K562 (cell line): ENCODE data around the gene MAP3K20. TPM values are rescaled to one million over a fixed set of nuclear protein-coding genes. Genes with fewer than 3 reads are reported as not detected.

Source experiments
- ATAC-seq: fragments of 200-7000 bp; cut with Tn5 transposase; 3 replicates; pipeline ENCODE4 v1.9.1; 2020; ENCODE audit warnings: moderate library complexity
- BruUV-seq: library from RNA; stranded (reverse); fragments of 400-500 nt; replicated peaks from 2 replicates; lab custom pipeline; 2021; lab: Mats Ljungman, UMichigan
- CTCF ChIA-PET: fragments of 300-600 bp; formaldehyde crosslinking; extraction: SDS; loops from one replicate; lab custom pipeline; 2021; ENCODE audit warnings: low intra/inter-chr PET ratio; lab: Yijun Ruan, JAX
- POLR2A ChIA-PET: fragments of 300-600, 350-650 bp; sonication (Branson Sonifier 250); formaldehyde crosslinking; extraction: SDS; loops from one replicate; lab custom pipeline; 2021; ENCODE audit warnings: antibody characterized with exemption, inconsistent platforms; lab: Yijun Ruan, JAX
- DNase-seq, 4 experiments: peaks; one replicate each; pipeline versions ENCODE4 v3.0.0 to v3.0.0-alpha.2; 2011 to 2018; ENCODE audit warnings: low spot score in 3 of 4, mixed read lengths in 3 of 4; ENCODE audit errors: extremely low read depth in 1 of 4
- FAIRE-seq: peaks from 2 replicates; lab custom pipeline; 2011; peaks lifted over from hg19 to GRCh38; lab: Jason Lieb, UNC
- H2AFZ ChIP-seq: 2 replicates; pipeline ENCODE4 v1.6.0; 2011; ENCODE audit warnings: low read depth, low read length, control low read depth, inconsistent platforms
- H3K27ac ChIP-seq: fragments of 200-600 bp; 3 replicates; pipeline ENCODE4 v1.8.0; 2011; ENCODE audit warnings: low read depth, mild to moderate bottlenecking, control low read depth, inconsistent platforms, low read length, moderate library complexity, mixed read lengths; ENCODE audit errors: extremely low read depth
- H3K27me3 ChIP-seq, 2 experiments: fragments of 300-600 bp in 1 of 2; 2 replicates in 1 of 2; 3 replicates in 1 of 2; pipeline versions ENCODE4 v1.6.0 to v1.8.0; 2011; ENCODE audit warnings: inconsistent platforms in 2 of 2, low read length in 2 of 2, mild to moderate bottlenecking in 1 of 2, mixed read lengths in 1 of 2, moderate library complexity in 1 of 2; ENCODE audit not compliant: control insufficient read depth in 2 of 2, insufficient read depth in 2 of 2
- H3K36me3 ChIP-seq: fragments of 300-600 bp; 3 replicates; pipeline ENCODE4 v1.8.0; 2011; ENCODE audit warnings: mild to moderate bottlenecking, low read length, inconsistent platforms; ENCODE audit not compliant: control insufficient read depth, insufficient read depth
- H3K4me1 ChIP-seq, 2 experiments: fragments of 200-600 bp in 1 of 2; replicated peaks in 1 of 2; 2 replicates in 1 of 2; 3 replicates in 1 of 2; pipeline versions ENCODE4 v1.5.1 to v1.8.0; 2011; ENCODE audit warnings: inconsistent platforms in 2 of 2, low read length in 2 of 2, mild to moderate bottlenecking in 1 of 2, mixed read lengths in 1 of 2, moderate library complexity in 1 of 2; ENCODE audit not compliant: control insufficient read depth in 2 of 2, insufficient read depth in 2 of 2
- H3K4me2 ChIP-seq: 2 replicates; pipeline ENCODE4 v1.6.1; 2011; ENCODE audit warnings: low read length, control low read depth, inconsistent platforms, mixed read lengths; ENCODE audit not compliant: insufficient read depth
- H3K4me3 ChIP-seq: fragments of 200-600 bp; sonication (generic), shearing (Covaris generic); 2 replicates; pipeline ENCODE4 v1.5.1; 2016; ENCODE audit warnings: control low read depth, inconsistent platforms
- H3K79me2 ChIP-seq: fragments of 200-600 bp; 3 replicates; pipeline ENCODE4 v1.8.0; 2011; ENCODE audit warnings: low read length, inconsistent platforms; ENCODE audit not compliant: control insufficient read depth, insufficient read depth
- H3K9ac ChIP-seq, 2 experiments: 2 replicates each; pipeline versions ENCODE4 v1.6.0 to v1.6.1; 2011; ENCODE audit warnings: low read depth in 2 of 2, low read length in 2 of 2, control low read depth in 1 of 2, inconsistent platforms in 1 of 2, mild to moderate bottlenecking in 1 of 2, mixed read lengths in 1 of 2; ENCODE audit not compliant: insufficient read depth in 1 of 2
- H3K9me1 ChIP-seq: one replicate; pipeline ENCODE4 v1.6.0; 2011; ENCODE audit warnings: inconsistent platforms, mild to moderate bottlenecking, low read length, moderate library complexity; ENCODE audit not compliant: control insufficient read depth, insufficient read depth
- H3K9me3 ChIP-seq: replicated peaks from 2 replicates; pipeline ENCODE4 v1.5.1; 2011; ENCODE audit warnings: low read depth, low read length, inconsistent platforms; ENCODE audit not compliant: control insufficient read depth, insufficient read depth
- H4K20me1 ChIP-seq: replicated peaks from 2 replicates; pipeline ENCODE4 v1.6.1; 2011; ENCODE audit warnings: low read length, inconsistent platforms, mixed read lengths; ENCODE audit not compliant: control insufficient read depth, insufficient read depth
- C11orf30 ChIP-seq: fragments of 450-650 bp; IDR thresholded peaks from 2 replicates; pipeline ENCODE4 v1.6.1; 2016; ENCODE audit warnings: low read depth, mild to moderate bottlenecking
- MTA2 ChIP-seq: fragments of 450-650 bp; IDR thresholded peaks from 2 replicates; pipeline ENCODE4 v1.6.1; 2016; ENCODE audit warnings: low read depth
- NFIC ChIP-seq: fragments of 450-650 bp; IDR thresholded peaks from 2 replicates; pipeline ENCODE4 v1.6.1; 2017; ENCODE audit warnings: mild to moderate bottlenecking, inconsistent platforms
- PATZ1 ChIP-seq: fragments of 250-450 bp; sonication (Bioruptor Pico); IDR thresholded peaks from 2 replicates; pipeline ENCODE4 v1.5.0; 2020; ENCODE audit warnings: mild to moderate bottlenecking, borderline replicate concordance
- TEAD2 ChIP-seq: fragments of 450-650 bp; IDR thresholded peaks from 2 replicates; pipeline ENCODE4 v1.6.1; 2016; ENCODE audit warnings: missing genetic modification characterization, control low read depth, missing compliant biosample characterization
- ZNF644 ChIP-seq: fragments of 200-800 bp; sonication (Bioruptor generic); IDR thresholded peaks from 2 replicates; pipeline ENCODE4 v1.6.1; 2016; ENCODE audit warnings: low read depth, missing genetic modification characterization, missing compliant biosample characterization
- WGBS: fragments of 100-300 bp; shearing (Covaris generic); methylation state at CpG from one replicate; pipeline ENCODE4 v1.1.6; 2016; ENCODE audit warnings: low coverage, mixed read lengths; ENCODE audit not compliant: insufficient coverage; ENCODE audit errors: missing lambda C conversion rate; 5-methylcytosine and 5-hydroxymethylcytosine counted together
- in situ Hi-C: fragments of 300-500 bp; cut with MboI; formaldehyde crosslinking; loops from 4 replicates; pipeline ENCODE4 v1.15.0; 2018; ENCODE audit warnings: inconsistent platforms, mixed read lengths
- intact Hi-C: fragments of 100-400 bp; cut with micrococcal nuclease; formaldehyde crosslinking; loops from 2 replicates; pipeline ENCODE4 v1.14.2; 2022
- polyA plus RNA-seq, 8 experiments: library from polyadenylated mRNA; depleted of rRNA in 4 of 8; stranded (reverse) in 5 of 8; unstranded in 3 of 8; fragments of >200 nt; fragmentation: Nextera tagmentation in 2 of 8; fragmentation: Illumina TruSeq in 1 of 8; extraction: Ambion mirVana in 2 of 8; extraction: Trizol in 1 of 8; gene quantifications; 2 replicates each; pipeline versions ENCODE4 v1.2.1 to v1.2.3, GENCODE V29; 2011 to 2014; ENCODE audit warnings: inconsistent platforms in 1 of 8, missing spikeins in 1 of 8
- total RNA-seq, 7 experiments: library from RNA; depleted of rRNA in 6 of 7; stranded (reverse); fragments of >200 nt in 6 of 7; fragmentation: Illumina TruSeq in 2 of 7; extraction: Trizol in 2 of 7; gene quantifications; 2 replicates each; pipeline versions ENCODE4 v1.2.1 to v1.2.3, GENCODE V29; 2011 to 2021; ENCODE audit warnings: low replicate concordance in 1 of 7
- TF ChIP-seq, protein P1 (sequence below), 3 experiments: fragments of 200-800 bp in 1 of 3; sonication (Bioruptor generic) in 1 of 3; sonication (generic) in 1 of 3; formaldehyde crosslinking in 1 of 3; IDR thresholded peaks; 2 replicates each; pipeline versions ENCODE4 v1.6.1 to v1.8.0; 2016 to 2022; ENCODE audit warnings: mild to moderate bottlenecking in 2 of 3, missing compliant biosample characterization in 2 of 3, missing genetic modification characterization in 2 of 3, missing genetic modification reagents in 1 of 3

Gene MAP3K20
- total and polyA plus RNA-seq, 9 of the 15 experiments (the other 6 are each of a cell fraction or from before 2014, with no cell fraction given), result 9.8 to 34.2 (median 27.3) TPM

GRCh38 chr2:173028671-173029070 lies 47.0 kb upstream of the MAP3K20 start:
- H3K36me3 ChIP-seq, result no peaks in the 10 kb centered on the region
- no peak overlapping the region for H3K4me3 ChIP-seq
- FAIRE-seq (no peak), ATAC-seq (no peak), DNase-seq (no peak)
- H3K4me2 ChIP-seq, result no peak overlapping the region
- H4K20me1 ChIP-seq, result no peaks in the 10 kb centered on the region
- 9% methylated on average over 5 of the region's 5 CpGs for WGBS
- TF ChIP-seq, protein P1, sequence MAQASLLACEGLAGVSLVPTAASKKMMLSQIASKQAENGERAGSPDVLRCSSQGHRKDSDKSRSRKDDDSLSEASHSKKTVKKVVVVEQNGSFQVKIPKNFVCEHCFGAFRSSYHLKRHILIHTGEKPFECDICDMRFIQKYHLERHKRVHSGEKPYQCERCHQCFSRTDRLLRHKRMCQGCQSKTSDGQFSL (CRISPR knock-in tag; IDR thresholded peaks at IDR 0.05), result no peak
- TF ChIP-seq, protein P1 (tag; IDR thresholded peaks at IDR 0.05), result no peak
- TF ChIP-seq MTA2 (no peak), NFIC (no peak), C11orf30 (no peak), PATZ1 (CRISPR knock-in tag) (no peak), TEAD2 (tag) (no peak), ZNF644 (no peak)
- no TSS peak for BruUV-seq
- intact Hi-C loops, result loop anchor here (5.0 to 10.0 kb wide), 2 partner anchors 419 to 1316 kb away; no protein-coding TSS in a partner anchor
- H2AFZ ChIP-seq, result no peak overlapping the region
- H3K9me1 ChIP-seq, result no peaks in the 10 kb centered on the region
- H3K4me1 ChIP-seq, result no peaks in the 10 kb centered on the region
- CTCF ChIA-PET, result interaction anchor here (1.9 to 4.5 kb wide), 2 partner anchors 181 to 186 kb away, joined by 8 to 79 read pairs; no protein-coding TSS in a partner anchor
- H3K27ac ChIP-seq, result no peak overlapping the region
- POLR2A ChIA-PET, result interaction anchor here (0.6 to 1.4 kb wide), 5 partner anchors 12 to 208 kb away, joined by 3 to 5 read pairs (median 3); no protein-coding TSS in a partner anchor
- no peak overlapping the region for H3K9ac ChIP-seq
- in situ Hi-C loops, result loop anchor here (5.0 kb wide), 1 partner anchor 184 kb away; no protein-coding TSS in a partner anchor
- H3K27me3 ChIP-seq, result peaks cover 27 to 34% of the 10 kb centered on the region in 2 experiments
- H3K9me3 ChIP-seq, result no peaks in the 10 kb centered on the region
- no peaks in the 10 kb centered on the region for H3K79me2 ChIP-seq
